K562 (cell line): ENCODE data around the gene CCDC97. TPM values are rescaled to one million over a fixed set of nuclear protein-coding genes. Genes with fewer than 3 reads are reported as not detected.
A peak's percentile ranks its signal among the peaks of the same experiment; 100 is the strongest.

Source experiments
- ATAC-seq: fragments of 200-7000 bp; cut with Tn5 transposase; 3 replicates; pipeline ENCODE4 v1.9.1; 2020; ENCODE audit warnings: moderate library complexity
- BruUV-seq: library from RNA; stranded (reverse); fragments of 400-500 nt; replicated peaks from 2 replicates; lab custom pipeline; 2021; lab: Mats Ljungman, UMichigan
- CTCF ChIA-PET: fragments of 300-600 bp; formaldehyde crosslinking; extraction: SDS; loops from one replicate; lab custom pipeline; 2021; ENCODE audit warnings: low intra/inter-chr PET ratio; lab: Yijun Ruan, JAX
- POLR2A ChIA-PET: fragments of 300-600, 350-650 bp; sonication (Branson Sonifier 250); formaldehyde crosslinking; extraction: SDS; loops from one replicate; lab custom pipeline; 2021; ENCODE audit warnings: antibody characterized with exemption, inconsistent platforms; lab: Yijun Ruan, JAX
- DNase-seq, 4 experiments: peaks; one replicate each; pipeline versions ENCODE4 v3.0.0 to v3.0.0-alpha.2; 2011 to 2018; ENCODE audit warnings: low spot score in 3 of 4, mixed read lengths in 3 of 4; ENCODE audit errors: extremely low read depth in 1 of 4
- FAIRE-seq: peaks from 2 replicates; lab custom pipeline; 2011; peaks lifted over from hg19 to GRCh38; lab: Jason Lieb, UNC
- H2AFZ ChIP-seq: 2 replicates; pipeline ENCODE4 v1.6.0; 2011; ENCODE audit warnings: low read depth, low read length, control low read depth, inconsistent platforms
- H3K27ac ChIP-seq: fragments of 200-600 bp; 3 replicates; pipeline ENCODE4 v1.8.0; 2011; ENCODE audit warnings: low read depth, mild to moderate bottlenecking, control low read depth, inconsistent platforms, low read length, moderate library complexity, mixed read lengths; ENCODE audit errors: extremely low read depth
- H3K27me3 ChIP-seq, 2 experiments: fragments of 300-600 bp in 1 of 2; 2 replicates in 1 of 2; 3 replicates in 1 of 2; pipeline versions ENCODE4 v1.6.0 to v1.8.0; 2011; ENCODE audit warnings: inconsistent platforms in 2 of 2, low read length in 2 of 2, mild to moderate bottlenecking in 1 of 2, mixed read lengths in 1 of 2, moderate library complexity in 1 of 2; ENCODE audit not compliant: control insufficient read depth in 2 of 2, insufficient read depth in 2 of 2
- H3K36me3 ChIP-seq: fragments of 300-600 bp; 3 replicates; pipeline ENCODE4 v1.8.0; 2011; ENCODE audit warnings: mild to moderate bottlenecking, low read length, inconsistent platforms; ENCODE audit not compliant: control insufficient read depth, insufficient read depth
- H3K4me1 ChIP-seq, 2 experiments: fragments of 200-600 bp in 1 of 2; replicated peaks in 1 of 2; 2 replicates in 1 of 2; 3 replicates in 1 of 2; pipeline versions ENCODE4 v1.5.1 to v1.8.0; 2011; ENCODE audit warnings: inconsistent platforms in 2 of 2, low read length in 2 of 2, mild to moderate bottlenecking in 1 of 2, mixed read lengths in 1 of 2, moderate library complexity in 1 of 2; ENCODE audit not compliant: control insufficient read depth in 2 of 2, insufficient read depth in 2 of 2
- H3K4me2 ChIP-seq: 2 replicates; pipeline ENCODE4 v1.6.1; 2011; ENCODE audit warnings: low read length, control low read depth, inconsistent platforms, mixed read lengths; ENCODE audit not compliant: insufficient read depth
- H3K4me3 ChIP-seq: fragments of 200-600 bp; sonication (generic), shearing (Covaris generic); 2 replicates; pipeline ENCODE4 v1.5.1; 2016; ENCODE audit warnings: control low read depth, inconsistent platforms
- H3K79me2 ChIP-seq: fragments of 200-600 bp; 3 replicates; pipeline ENCODE4 v1.8.0; 2011; ENCODE audit warnings: low read length, inconsistent platforms; ENCODE audit not compliant: control insufficient read depth, insufficient read depth
- H3K9ac ChIP-seq, 2 experiments: 2 replicates each; pipeline versions ENCODE4 v1.6.0 to v1.6.1; 2011; ENCODE audit warnings: low read depth in 2 of 2, low read length in 2 of 2, control low read depth in 1 of 2, inconsistent platforms in 1 of 2, mild to moderate bottlenecking in 1 of 2, mixed read lengths in 1 of 2; ENCODE audit not compliant: insufficient read depth in 1 of 2
- H3K9me1 ChIP-seq: one replicate; pipeline ENCODE4 v1.6.0; 2011; ENCODE audit warnings: inconsistent platforms, mild to moderate bottlenecking, low read length, moderate library complexity; ENCODE audit not compliant: control insufficient read depth, insufficient read depth
- H3K9me3 ChIP-seq: replicated peaks from 2 replicates; pipeline ENCODE4 v1.5.1; 2011; ENCODE audit warnings: low read depth, low read length, inconsistent platforms; ENCODE audit not compliant: control insufficient read depth, insufficient read depth
- H4K20me1 ChIP-seq: replicated peaks from 2 replicates; pipeline ENCODE4 v1.6.1; 2011; ENCODE audit warnings: low read length, inconsistent platforms, mixed read lengths; ENCODE audit not compliant: control insufficient read depth, insufficient read depth
- FOXJ2 ChIP-seq: fragments of 200-800 bp; sonication (Bioruptor generic); IDR thresholded peaks from 2 replicates; pipeline ENCODE4 v1.6.1; 2016; ENCODE audit warnings: missing genetic modification characterization, missing compliant biosample characterization
- RFX1 ChIP-seq: fragments of 450-650 bp; IDR thresholded peaks from 2 replicates; pipeline ENCODE4 v1.6.1; 2016; ENCODE audit warnings: mild to moderate bottlenecking, moderate library complexity
- ZBTB1 ChIP-seq: sonication (generic); formaldehyde crosslinking; IDR thresholded peaks from 2 replicates; pipeline ENCODE4 v1.8.1; 2023; ENCODE audit warnings: missing genetic modification reagents, low read depth, mild to moderate bottlenecking, borderline replicate concordance
- WGBS: fragments of 100-300 bp; shearing (Covaris generic); methylation state at CpG from one replicate; pipeline ENCODE4 v1.1.6; 2016; ENCODE audit warnings: low coverage, mixed read lengths; ENCODE audit not compliant: insufficient coverage; ENCODE audit errors: missing lambda C conversion rate; 5-methylcytosine and 5-hydroxymethylcytosine counted together
- in situ Hi-C: fragments of 300-500 bp; cut with MboI; formaldehyde crosslinking; loops from 4 replicates; pipeline ENCODE4 v1.15.0; 2018; ENCODE audit warnings: inconsistent platforms, mixed read lengths
- intact Hi-C: fragments of 100-400 bp; cut with micrococcal nuclease; formaldehyde crosslinking; loops from 2 replicates; pipeline ENCODE4 v1.14.2; 2022
- polyA plus RNA-seq, 8 experiments: library from polyadenylated mRNA; depleted of rRNA in 4 of 8; stranded (reverse) in 5 of 8; unstranded in 3 of 8; fragments of >200 nt; fragmentation: Nextera tagmentation in 2 of 8; fragmentation: Illumina TruSeq in 1 of 8; extraction: Ambion mirVana in 2 of 8; extraction: Trizol in 1 of 8; gene quantifications; 2 replicates each; pipeline versions ENCODE4 v1.2.1 to v1.2.3, GENCODE V29; 2011 to 2014; ENCODE audit warnings: inconsistent platforms in 1 of 8, missing spikeins in 1 of 8
- total RNA-seq, 7 experiments: library from RNA; depleted of rRNA in 6 of 7; stranded (reverse); fragments of >200 nt in 6 of 7; fragmentation: Illumina TruSeq in 2 of 7; extraction: Trizol in 2 of 7; gene quantifications; 2 replicates each; pipeline versions ENCODE4 v1.2.1 to v1.2.3, GENCODE V29; 2011 to 2021; ENCODE audit warnings: low replicate concordance in 1 of 7
- TF ChIP-seq, protein P1 (sequence below): sonication (generic); formaldehyde crosslinking; IDR thresholded peaks from 2 replicates; pipeline ENCODE4 v1.8.0; 2022; ENCODE audit warnings: mild to moderate bottlenecking, missing genetic modification reagents, borderline replicate concordance
- TF ChIP-seq, protein P2 (sequence below), 2 experiments: IDR thresholded peaks in 1 of 2; conservative IDR thresholded peaks in 1 of 2; 2 replicates each; pipeline ENCODE4 v1.6.1; 2016; ENCODE audit warnings: low read depth in 2 of 2, mild to moderate bottlenecking in 1 of 2, missing compliant biosample characterization in 1 of 2, missing genetic modification characterization in 1 of 2, moderate library complexity in 1 of 2
- TF ChIP-seq, protein P3 (sequence below): fragments of 450-650 bp; formaldehyde crosslinking; IDR thresholded peaks from 2 replicates; pipeline ENCODE4 v1.4.0; 2020; ENCODE audit warnings: mild to moderate bottlenecking, moderate library complexity

CCDC97 gene
- total and polyA plus RNA-seq, 9 of the 15 experiments (the other 6 are each of a cell fraction or from before 2014, with no cell fraction given): 0.60 to 16.5 (median 7.0) TPM

DNA sequence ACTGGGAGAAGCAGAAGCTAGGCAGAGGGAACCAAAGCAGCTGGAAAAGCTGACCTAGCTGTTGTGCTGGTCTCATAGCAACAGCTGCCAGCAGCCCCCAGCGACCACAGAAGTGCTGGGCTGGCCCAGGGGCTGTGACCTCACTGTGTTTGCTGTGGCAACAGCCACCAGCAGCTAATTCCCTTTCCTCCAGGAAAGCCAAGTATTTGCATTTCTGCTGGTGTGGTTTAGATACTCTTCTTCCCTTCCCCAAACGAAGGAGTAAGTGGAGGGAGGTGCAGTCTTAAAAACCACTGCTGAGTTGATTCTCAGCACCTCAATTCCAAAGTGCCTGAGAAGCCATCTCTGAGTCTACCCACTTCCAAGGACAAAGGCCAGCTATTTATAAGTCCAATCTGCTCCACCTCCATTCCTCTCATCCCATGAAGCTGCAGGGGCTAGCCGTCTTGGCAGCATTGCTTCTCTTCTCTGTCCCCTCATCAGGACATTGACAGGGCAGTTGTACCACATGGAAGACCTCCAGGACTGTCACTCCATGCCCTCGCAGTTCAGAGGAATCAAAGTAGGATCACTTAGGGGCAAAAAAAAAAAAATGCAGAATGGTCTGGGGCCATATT, 11.5 kb upstream of the CCDC97 start:
- Histone ChIP-seq H3K4me3 (no peak overlapping the region), H3K9me1 (no peaks in the 10 kb centered on the region), H3K27ac (no peak overlapping the region), H3K79me2 (peaks cover 6% of the 10 kb centered on the region; the same call in 1 of the 3 replicates), H3K4me1 (no peaks in the 10 kb centered on the region), H3K9me3 (no peaks in the 10 kb centered on the region), H3K27me3 (no peaks in the 10 kb centered on the region), H3K4me2 (no peak overlapping the region), H3K36me3 (peaks cover 100% of the 10 kb centered on the region), H3K9ac (0 out of 4 replicates have a peak overlapping the region, but pooled peaks of 1 of the 2 experiments have one; percentile 21), H4K20me1 (peaks cover 7% of the 10 kb centered on the region; the same call in 1 of the 2 replicates), H2AFZ (no peak overlapping the region)
- 78% methylated on average over 4 of the region's 4 CpGs for WGBS
- ChIA-PET POLR2A (interaction anchor here (1.1 to 1.8 kb wide), 7 partner anchors 9 to 36 kb away, joined by 3 to 6 read pairs (median 4); partner anchors contain the start of gene HNRNPUL1), CTCF (no interaction called here)
- TF ChIP-seq ZBTB1: no peak
- peak; percentile 47 for TF ChIP-seq RFX1
- peak; percentile 52; the same call in 1 of the 2 replicates for TF ChIP-seq FOXJ2 (tag)
- TF ChIP-seq, protein P1, sequence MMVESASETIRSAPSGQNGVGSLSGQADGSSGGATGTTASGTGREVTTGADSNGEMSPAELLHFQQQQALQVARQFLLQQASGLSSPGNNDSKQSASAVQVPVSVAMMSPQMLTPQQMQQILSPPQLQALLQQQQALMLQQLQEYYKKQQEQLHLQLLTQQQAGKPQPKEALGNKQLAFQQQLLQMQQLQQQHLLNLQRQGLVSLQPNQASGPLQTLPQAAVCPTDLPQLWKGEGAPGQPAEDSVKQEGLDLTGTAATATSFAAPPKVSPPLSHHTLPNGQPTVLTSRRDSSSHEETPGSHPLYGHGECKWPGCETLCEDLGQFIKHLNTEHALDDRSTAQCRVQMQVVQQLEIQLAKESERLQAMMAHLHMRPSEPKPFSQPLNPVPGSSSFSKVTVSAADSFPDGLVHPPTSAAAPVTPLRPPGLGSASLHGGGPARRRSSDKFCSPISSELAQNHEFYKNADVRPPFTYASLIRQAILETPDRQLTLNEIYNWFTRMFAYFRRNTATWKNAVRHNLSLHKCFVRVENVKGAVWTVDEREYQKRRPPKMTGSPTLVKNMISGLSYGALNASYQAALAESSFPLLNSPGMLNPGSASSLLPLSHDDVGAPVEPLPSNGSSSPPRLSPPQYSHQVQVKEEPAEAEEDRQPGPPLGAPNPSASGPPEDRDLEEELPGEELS: no peak
- TF ChIP-seq, protein P2, sequence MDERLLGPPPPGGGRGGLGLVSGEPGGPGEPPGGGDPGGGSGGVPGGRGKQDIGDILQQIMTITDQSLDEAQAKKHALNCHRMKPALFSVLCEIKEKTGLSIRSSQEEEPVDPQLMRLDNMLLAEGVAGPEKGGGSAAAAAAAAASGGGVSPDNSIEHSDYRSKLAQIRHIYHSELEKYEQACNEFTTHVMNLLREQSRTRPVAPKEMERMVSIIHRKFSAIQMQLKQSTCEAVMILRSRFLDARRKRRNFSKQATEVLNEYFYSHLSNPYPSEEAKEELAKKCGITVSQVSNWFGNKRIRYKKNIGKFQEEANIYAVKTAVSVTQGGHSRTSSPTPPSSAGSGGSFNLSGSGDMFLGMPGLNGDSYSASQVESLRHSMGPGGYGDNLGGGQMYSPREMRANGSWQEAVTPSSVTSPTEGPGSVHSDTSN (CRISPR knock-in tag; IDR thresholded peaks at IDR 0.05; ENCODE audit: low read depth): no peak
- TF ChIP-seq, protein P2 (tag; conservative IDR thresholded peaks at IDR 0.05; ENCODE audit: low read depth): no peak
- TF ChIP-seq, protein P3, sequence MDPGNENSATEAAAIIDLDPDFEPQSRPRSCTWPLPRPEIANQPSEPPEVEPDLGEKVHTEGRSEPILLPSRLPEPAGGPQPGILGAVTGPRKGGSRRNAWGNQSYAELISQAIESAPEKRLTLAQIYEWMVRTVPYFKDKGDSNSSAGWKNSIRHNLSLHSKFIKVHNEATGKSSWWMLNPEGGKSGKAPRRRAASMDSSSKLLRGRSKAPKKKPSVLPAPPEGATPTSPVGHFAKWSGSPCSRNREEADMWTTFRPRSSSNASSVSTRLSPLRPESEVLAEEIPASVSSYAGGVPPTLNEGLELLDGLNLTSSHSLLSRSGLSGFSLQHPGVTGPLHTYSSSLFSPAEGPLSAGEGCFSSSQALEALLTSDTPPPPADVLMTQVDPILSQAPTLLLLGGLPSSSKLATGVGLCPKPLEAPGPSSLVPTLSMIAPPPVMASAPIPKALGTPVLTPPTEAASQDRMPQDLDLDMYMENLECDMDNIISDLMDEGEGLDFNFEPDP (CRISPR knock-in tag): no peak
- no TSS peak for BruUV-seq
- FAIRE-seq: no peak
- DNase-seq: no peak
- no peak for ATAC-seq
- intact Hi-C loops (no loop called here), in situ Hi-C loops (no loop called here)
